NOMO-1 treated with DMSO at 0.1 percent for 48 hours (cell line): Measurements from ENCODE around the gene POU2AF3.

Experiments
- DNase-seq: peaks from one replicate; lab custom pipeline; 2025; ENCODE audit not compliant: unreplicated experiment; lab: John Stamatoyannopoulos, UW

POU2AF3 gene

GRCh38 chr11:111352231-111352746, 53.9 kb downstream of the POU2AF3 start:
- no peak for DNase-seq

DNA sequence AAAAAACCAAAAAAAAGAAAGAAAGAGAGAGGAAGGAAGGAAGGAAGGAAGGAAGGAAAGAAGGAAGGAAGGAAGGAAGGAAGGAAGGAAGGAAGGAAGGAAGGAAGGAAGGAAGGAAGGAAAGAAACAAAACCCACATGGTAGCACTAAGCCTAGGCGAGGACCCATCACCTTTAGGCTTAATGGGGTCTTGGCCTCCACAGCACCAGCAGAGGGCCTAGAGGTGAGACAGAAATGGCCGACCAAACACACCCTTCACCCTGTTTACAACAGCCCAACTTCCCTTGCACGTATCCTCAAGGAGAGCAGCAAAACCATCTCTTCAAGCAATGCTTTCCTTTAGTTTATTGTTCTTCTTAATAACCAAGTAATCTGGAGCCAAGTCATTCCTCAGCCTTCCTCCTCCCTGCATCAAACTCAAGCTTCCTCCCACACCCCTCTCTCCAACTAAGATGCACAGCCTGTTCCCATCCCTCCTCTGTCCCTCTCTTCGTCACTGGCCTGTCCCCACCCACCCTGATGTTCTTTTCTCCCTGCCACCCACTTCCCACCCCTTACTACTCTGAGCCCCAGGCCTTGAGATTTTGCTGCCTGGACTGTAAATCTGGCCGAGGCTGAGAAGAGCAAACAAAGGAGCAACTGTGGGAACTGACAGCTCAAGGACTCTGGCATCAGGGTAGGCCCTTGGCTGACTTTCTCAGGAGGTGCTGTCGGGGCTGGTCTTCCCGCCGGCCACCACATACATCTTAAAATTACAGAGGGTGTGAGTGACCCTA, 54.8 kb downstream of the POU2AF3 start:
- no peak for DNase-seq

DNA sequence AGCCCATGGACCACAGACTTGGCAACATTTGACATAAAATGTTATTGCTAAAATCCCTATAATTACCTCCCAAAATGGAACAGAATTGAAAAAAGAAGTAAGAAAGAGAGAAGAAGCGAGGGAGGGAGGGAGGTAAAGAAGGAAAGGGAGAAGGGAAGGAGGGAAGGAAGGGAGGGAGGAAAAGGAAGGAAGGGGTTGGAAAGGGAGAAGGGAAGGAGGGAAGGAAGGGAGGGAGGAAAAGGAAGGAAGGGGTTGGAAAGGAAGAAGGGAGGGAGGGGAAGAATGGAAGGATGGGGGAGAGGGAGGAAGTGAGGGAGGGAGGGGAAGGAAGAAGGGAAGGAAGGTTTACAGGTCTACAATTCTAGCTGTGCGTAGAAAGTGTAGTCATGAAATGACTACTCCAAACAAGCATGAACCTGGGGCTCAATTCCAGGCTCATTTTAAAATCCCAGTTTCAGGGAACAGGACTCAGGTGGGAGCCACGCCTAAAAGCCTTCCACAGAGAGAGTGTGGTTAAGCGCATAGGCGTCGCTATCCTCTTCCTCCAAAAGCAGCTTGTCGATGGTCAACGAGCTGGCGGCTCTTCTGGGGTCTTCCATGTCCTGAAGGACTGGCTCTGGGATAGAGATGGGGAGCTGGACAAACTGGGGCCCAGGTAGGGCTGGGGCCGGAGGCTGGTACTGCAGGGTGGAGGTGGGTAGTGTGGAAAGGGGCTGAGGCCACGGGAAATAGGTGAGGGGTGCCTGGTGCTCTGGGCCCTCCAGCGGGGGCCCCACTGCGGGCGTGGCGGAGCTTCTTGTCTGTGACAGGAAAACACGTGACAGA, 55.6 kb downstream of the POU2AF3 start:
- DNase-seq = no peak

GRCh38 chr11:111354601-111354891, 56.2 kb downstream of the POU2AF3 start:
- no peak for DNase-seq

- DNase-seq = no peak
These were observed 56.8 kb downstream of the POU2AF3 start for GRCh38 chr11:111355101-111355500.

- no peak for DNase-seq
These were observed 57.8 kb downstream of the POU2AF3 start for GRCh38 chr11:111355956-111356659.

GRCh38 chr11:111356660-111357048, 58.3 kb downstream of the POU2AF3 start:
- no peak for DNase-seq

- DNase-seq = no peak
These were observed 59.0 kb downstream of the POU2AF3 start for GRCh38 chr11:111357150-111358037.
